Peyer's patch (tissue), 4 donors: ENCODE results near the gene NCR1.
"Not testable (repeated sequence)": the region's sequence is repeated elsewhere in the genome, so short reads cannot be mapped to it uniquely, and the experiment has no call there.

Experiments
- CTCF ChIP-seq, 6 experiments: fragments of 450-650 bp in 4 of 6; fragments of 200-600 bp in 2 of 6; sonication (generic) in 1 of 6; IDR thresholded peaks; one replicate each; pipeline ENCODE4 v1.5.1; 2017 to 2019; ENCODE audit warnings: antibody characterized with exemption in 6 of 6, mild to moderate bottlenecking in 3 of 6, moderate library complexity in 1 of 6
- POLR2A ChIP-seq, 2 donors: fragments of 450-650 bp; IDR thresholded peaks; one replicate each; pipeline ENCODE4 v1.5.1; 2017; ENCODE audit warnings: antibody characterized with exemption in 2 of 2, mild to moderate bottlenecking in 2 of 2, moderate library complexity in 2 of 2

- not testable (repeated sequence) for TF ChIP-seq CTCF, POLR2A (IDR thresholded peaks at IDR 0.05)
These were observed 47.4 kb downstream of the NCR1 start for GRCh38 chr19:54953345-54953713.
